PFSK-1 (cell line): Measurements from ENCODE around the gene DNAI7.

Source experiments
- POLR2AphosphoS5 ChIP-seq: IDR thresholded peaks from 2 replicates; pipeline ENCODE4 v1.6.1; 2012; ENCODE audit warnings: low read depth, mild to moderate bottlenecking, control low read depth, low read length, moderate library complexity
- TAF1 ChIP-seq: IDR thresholded peaks from 2 replicates; pipeline ENCODE4 v1.6.1; 2012; ENCODE audit warnings: low read length, control low read depth, borderline replicate concordance; ENCODE audit not compliant: insufficient read depth

- no peak for TF ChIP-seq TAF1
- no peak for TF ChIP-seq POLR2AphosphoS5
These were observed 8.1 kb downstream of the DNAI7 start for GRCh38 chr12:25186788-25187402.
